Renal cortical epithelial cell (primary cell): Measurements from ENCODE around the gene ASCL4. TPM values are rescaled to one million over a fixed set of nuclear protein-coding genes. Genes with fewer than 3 reads are reported as not detected.

ENCODE experiments used
- DNase-seq: peaks from one replicate; pipeline ENCODE4 v3.0.0-alpha.2; 2011; ENCODE audit warnings: low read depth
- total RNA-seq: library from RNA; depleted of rRNA; stranded (reverse); fragments of >200 nt; gene quantifications from 2 replicates; pipeline ENCODE4 v1.2.3, GENCODE V29; 2014

ASCL4 gene
- total RNA-seq, 1 donor from 2014 or later, result not detected

- DNase-seq, result peak; percentile 19
These were observed 4.0 kb downstream of the ASCL4 start for GRCh38 chr12:107778383-107779025.

GRCh38 chr12:107779077-107779831, 4.8 kb downstream of the ASCL4 start:
- no peak for DNase-seq

GRCh38 chr12:107780298-107780697, 5.8 kb downstream of the ASCL4 start:
- no peak for DNase-seq

- no peak for DNase-seq
These were observed 7.6 kb downstream of the ASCL4 start for GRCh38 chr12:107782067-107782466.

- no peak for DNase-seq
These were observed 9.2 kb downstream of the ASCL4 start for GRCh38 chr12:107783406-107784376.

GRCh38 chr12:107788281-107788680, 13.8 kb downstream of the ASCL4 start:
- no peak for DNase-seq

GRCh38 chr12:107788690-107789458, 14.4 kb downstream of the ASCL4 start:
- DNase-seq, result no peak

- DNase-seq, result no peak
These were observed 17.1 kb downstream of the ASCL4 start for GRCh38 chr12:107791465-107792089.

- peak; percentile 3 for DNase-seq
These were observed 19.9 kb downstream of the ASCL4 start for GRCh38 chr12:107794451-107794850.

GRCh38 chr12:107798580-107798979, 24.1 kb downstream of the ASCL4 start:
- DNase-seq, result no peak

- DNase-seq, result no peak
These were observed 26.6 kb downstream of the ASCL4 start for GRCh38 chr12:107801150-107801549.

- no peak for DNase-seq
These were observed 28.6 kb downstream of the ASCL4 start for GRCh38 chr12:107803092-107803491.

- DNase-seq, result no peak
These were observed 31.1 kb downstream of the ASCL4 start for GRCh38 chr12:107805488-107806180.

- no peak for DNase-seq
These were observed 33.1 kb downstream of the ASCL4 start for GRCh38 chr12:107807471-107808150.

- no peak for DNase-seq
These were observed 42.7 kb downstream of the ASCL4 start for GRCh38 chr12:107817250-107817649.

GRCh38 chr12:107818984-107819383, 44.5 kb downstream of the ASCL4 start:
- no peak for DNase-seq

- no peak for DNase-seq
These were observed 47.9 kb downstream of the ASCL4 start for GRCh38 chr12:107822356-107822755.
